Activated CD8-positive, alpha-beta memory T cell treated with anti-CD3 and anti-CD28 coated beads for 4 hours (primary cell): ENCODE measurements around the gene AP3B1.

Experiments used
- DNase-seq, 2 donors: peaks; one replicate each; pipeline ENCODE4 v3.0.0-alpha.2; 2020; ENCODE audit warnings: low read depth in 2 of 2

Gene AP3B1

DNA sequence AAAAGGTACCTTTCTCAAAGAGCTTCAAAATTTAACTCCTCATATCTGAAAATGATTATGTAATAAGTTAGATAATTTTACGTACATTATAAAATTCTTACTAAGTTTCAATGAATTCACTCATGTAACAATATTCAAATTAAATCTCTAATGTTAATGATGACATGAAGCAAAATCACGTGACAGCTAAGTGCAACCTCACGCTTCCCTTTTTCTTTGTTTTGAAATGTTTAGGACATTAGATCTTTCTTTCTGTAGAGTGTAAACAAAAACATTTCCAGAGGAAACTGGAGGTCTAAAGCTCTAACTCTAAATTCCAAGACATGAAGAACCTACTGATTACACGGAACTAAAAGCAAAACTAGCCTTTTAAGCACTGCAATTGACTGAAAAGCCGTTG is 291.0 kb downstream of the AP3B1 start:
- DNase-seq: no peak

DNA sequence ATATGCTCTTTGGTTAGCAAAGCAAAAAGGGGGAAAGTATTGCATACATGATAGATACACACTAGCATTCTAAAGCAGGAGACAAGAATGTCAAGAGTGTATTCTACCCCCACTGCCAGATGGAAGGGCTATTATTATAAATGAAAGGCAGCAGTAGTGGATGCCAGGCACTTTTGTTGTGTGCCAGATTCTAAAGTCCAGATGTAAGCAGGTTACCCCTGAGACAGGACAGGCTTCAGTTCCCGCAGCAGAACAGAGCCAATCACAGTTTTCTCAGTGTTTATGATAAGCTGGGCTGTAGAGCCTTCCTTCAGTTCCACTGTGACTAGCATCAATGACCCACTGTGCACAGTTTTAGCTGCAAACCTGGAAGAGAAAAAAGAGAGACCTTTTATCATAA is 291.8 kb downstream of the AP3B1 start:
- no peak for DNase-seq

DNA sequence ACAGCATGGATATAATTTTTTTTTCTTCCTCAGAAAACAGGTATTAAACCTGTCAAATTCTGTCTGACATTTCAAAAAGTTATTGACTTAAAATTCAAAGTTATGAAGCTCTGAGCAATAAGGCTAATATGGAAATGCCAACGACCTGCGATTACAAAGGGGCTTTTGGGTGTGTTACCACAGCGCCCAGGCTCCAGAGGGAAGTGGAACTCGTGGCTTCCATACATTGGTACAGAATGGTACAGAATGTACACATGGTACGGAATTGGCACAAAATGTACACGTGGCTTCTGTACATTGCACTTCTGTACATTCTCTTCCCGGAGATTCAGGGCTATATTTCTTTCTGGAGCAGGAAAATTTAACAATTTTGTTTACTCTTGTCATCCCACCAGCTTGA is 293.3 kb downstream of the AP3B1 start:
- no peak for DNase-seq

DNA sequence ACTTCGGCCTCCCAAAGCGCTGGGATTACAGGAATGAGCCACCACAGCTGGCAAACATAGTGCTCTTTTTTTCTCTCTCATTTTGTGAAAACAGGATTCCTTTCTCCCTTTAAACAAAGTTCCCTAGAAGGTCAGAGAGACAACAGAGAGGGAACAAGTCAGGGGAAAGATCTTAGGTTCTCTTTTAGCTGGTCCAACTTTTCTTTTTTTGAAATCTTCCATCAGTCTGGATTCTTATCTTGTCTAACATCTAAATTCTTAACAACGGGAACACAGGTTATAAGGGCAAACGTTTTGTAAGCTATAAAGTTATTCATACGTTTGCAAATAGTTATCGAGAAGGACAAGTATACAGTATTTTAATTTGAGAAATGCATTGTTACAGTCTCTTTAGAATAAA is 294.3 kb downstream of the AP3B1 start:
- DNase-seq: no peak

DNA sequence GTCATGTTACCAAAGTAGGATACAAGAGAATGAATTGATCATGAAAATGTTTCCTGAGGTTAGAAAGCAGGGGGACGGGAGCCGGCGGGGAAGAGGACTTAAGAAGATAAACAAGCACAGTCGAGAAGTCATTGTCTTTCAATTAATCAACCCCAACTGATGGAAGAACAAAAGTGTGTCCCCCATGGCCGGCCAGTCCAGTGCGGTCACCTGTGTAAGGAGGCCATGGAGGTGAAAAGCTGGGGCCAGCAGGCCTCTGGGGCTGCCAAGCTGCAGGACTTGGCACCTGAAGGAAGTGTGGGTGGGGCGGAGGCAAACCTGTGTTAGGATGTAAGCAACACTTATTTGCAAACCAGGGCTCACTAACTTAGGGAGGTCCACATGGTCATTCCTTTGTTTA is 295.1 kb downstream of the AP3B1 start:
- no peak for DNase-seq

DNA sequence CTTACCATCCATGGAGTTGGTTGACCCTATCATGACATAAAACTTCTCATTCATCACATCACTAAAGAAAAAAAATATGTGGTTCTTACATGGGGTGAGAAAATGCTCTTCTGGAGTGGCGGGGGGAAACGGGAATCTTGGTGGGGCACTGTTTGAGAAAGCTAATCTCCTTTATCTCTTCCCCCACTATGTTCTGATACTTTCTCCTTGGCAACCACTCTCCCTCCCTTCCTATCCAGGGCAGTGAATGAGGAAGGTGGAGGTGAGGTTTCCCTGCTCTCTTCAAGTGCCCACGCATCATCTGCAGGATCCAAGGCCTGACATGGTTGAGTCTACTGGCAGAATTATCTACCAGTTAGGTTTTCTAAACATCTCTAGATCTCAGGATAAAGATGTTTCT is 297.6 kb downstream of the AP3B1 start:
- DNase-seq: no peak

DNA sequence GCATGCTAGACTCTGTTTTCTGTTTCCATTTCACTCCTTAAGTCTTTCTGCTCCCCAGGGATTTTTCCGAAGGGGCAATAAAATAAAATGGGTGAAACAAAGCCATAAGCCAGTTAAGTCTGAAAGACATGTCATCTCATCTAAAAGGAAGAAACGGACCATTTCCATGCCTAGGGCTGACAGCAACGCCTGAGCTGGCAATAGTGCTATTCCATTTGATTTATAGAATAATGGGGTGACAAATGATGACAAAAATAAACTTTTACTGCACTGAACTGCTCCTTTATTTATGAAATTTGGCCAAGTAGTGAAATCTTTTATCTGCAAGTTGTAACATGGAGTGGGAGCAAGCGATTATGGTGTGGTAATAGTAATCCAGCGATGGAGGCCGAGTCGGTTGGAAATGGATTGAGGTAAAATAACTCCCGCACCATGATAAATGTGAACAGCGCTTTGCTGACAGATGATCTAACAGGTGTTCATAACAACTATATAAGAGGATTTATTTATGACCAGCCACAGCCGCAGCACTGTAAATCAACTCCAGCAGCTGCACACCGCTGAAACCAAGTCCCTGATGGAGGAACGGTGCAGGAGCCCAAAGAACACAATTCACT is 298.6 kb downstream of the AP3B1 start:
- DNase-seq: no peak

DNA sequence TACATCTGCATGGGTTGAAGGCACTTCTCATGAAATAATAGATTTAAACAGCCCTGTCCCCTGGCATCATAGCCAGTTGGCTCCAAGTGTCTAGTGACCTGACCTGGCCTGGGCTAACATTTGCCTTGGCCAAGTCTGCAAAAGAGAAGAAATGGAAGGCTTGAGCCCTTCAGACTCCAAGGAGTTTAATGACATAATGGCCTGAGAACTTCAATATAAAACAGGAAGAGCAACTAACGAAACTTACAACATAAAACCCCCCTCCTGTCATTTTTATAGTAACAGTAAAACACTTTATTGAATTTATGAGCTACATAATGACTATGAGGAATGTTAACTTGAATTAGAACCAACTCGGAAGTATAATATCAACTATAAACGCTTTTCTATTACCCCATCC is 299.6 kb downstream of the AP3B1 start:
- DNase-seq: no peak

DNA sequence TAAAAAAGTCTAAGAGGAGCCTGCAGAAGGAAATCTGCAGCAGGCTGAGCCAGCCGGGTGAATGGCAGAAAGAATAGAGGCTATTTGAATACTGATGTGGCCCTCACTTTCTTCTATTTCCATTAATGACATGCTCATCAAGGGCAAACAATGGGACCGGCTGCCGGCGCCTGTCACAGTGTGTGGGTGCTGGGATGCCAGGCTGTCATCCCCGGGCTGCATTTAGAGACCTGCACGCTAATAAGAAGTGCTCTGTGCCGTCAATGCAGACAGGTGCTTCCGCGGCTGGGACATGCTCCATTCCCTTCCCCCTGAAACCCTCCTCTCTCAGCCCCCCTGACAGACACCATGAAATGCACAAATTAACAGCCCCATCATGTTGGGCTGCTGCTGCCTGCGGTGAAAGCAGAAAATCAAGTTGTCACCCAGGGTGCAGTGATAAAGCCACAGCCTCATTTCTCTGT is 300.6 kb downstream of the AP3B1 start:
- no peak for DNase-seq

DNA sequence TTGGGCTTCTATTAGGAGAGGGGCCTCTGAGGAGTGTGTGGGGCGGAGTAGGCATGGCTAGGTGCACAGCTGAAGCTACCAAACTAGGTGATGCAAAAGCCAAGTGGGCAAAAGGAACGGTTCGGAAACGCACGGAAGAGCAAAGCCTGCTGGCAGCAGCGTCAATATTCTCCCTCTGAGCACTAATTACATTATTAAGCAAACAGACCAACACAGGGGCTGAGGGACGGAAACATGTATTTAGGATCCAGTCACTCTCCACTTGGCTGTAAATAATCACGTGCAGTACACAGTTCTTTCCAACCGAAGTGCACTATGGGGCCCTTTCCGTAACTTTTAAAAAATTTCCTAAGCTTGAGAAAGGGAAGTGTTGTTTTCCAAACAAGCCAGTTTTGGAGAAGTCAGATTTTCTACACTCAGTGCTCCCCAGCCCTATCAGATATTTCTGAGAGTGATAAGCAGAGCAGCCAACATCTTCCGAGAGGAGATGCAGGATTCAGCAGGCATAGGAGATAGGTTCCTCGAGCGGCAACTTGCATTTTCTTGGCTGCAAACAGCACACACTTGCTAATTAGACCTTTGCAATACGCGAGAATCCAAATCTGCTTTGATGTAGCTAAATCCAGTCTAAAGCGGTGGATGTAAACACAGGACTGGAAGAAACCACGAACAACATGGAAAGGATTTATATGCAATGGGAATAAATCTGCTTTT is 301.2 kb downstream of the AP3B1 start:
- DNase-seq: no peak

DNA sequence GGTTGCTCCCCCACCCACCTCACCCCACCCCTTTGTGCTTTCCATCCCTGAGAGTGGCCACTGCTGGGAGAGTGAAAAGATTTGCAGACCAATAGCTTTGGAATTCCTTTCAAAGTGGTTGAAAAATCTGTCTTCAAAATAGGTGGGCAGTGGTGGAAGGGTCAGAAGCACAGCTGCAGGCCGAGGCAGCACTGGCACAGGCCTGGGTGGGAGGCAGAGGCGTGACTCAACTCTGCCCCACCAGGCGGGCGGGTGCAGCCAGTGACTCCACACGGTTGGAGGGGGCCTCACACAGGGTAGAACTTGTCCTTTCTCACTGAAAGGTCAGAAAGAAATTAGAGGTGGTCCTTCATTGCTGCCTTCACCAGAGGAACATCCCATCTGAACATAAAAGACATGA is 303.4 kb downstream of the AP3B1 start:
- DNase-seq: no peak

DNA sequence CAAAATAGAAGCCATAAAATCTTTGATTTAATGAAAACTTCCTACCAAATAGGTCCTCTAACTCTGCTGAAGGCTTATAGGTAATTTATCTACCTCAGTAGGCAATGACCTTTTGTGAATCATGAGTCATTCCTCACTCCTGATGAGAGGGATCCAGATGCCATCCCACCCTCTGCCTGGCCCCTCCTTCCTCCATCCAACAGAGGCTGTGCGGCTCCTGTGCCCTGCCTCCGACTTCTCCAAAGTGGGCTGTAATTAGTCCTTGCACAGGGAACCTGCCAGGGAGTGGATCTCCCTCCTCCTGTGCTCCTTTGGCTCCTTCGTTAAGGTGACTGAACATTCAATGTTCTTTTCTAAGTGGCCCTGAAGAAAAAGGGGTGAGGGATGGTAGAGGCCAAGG is 304.5 kb downstream of the AP3B1 start:
- no peak for DNase-seq

DNA sequence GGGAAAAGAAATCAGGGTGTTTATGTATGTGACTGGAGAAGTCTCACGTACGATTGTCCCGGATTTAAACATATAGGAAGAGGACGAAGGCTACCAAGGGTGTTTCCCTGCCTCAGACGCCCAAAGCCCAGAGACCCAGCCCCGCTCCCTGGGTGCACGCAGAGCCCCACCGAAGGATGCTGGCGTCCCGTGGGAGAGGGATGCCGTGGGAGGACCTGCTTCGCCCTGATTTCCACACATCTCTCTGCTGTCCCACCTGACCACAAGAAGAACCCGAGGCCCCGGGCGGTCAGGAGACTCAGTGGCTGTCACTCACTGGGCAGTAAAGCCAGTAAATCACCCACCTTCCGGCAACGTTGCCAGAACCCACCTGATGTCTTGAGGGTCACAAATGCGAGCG is 306.5 kb downstream of the AP3B1 start:
- no peak for DNase-seq

DNA sequence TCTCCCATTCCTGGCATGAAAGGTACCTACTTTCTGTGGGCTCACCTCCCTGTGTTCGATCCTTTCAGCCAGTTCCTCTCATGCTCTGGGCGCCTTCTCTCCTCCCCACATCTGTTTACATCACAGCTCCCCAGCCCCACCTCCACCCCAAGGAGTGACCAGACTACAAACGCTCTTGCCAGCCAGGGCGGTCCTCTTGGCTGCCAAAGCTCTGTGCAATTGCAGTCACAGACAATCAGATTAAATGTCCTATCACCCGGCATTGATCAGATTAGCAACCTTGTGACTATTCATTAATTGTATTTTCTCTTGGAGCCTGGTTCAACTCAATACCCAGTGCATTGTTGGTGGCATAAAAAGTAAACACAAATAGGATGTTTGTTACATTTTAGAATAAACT is 307.2 kb downstream of the AP3B1 start:
- DNase-seq: no peak

DNA sequence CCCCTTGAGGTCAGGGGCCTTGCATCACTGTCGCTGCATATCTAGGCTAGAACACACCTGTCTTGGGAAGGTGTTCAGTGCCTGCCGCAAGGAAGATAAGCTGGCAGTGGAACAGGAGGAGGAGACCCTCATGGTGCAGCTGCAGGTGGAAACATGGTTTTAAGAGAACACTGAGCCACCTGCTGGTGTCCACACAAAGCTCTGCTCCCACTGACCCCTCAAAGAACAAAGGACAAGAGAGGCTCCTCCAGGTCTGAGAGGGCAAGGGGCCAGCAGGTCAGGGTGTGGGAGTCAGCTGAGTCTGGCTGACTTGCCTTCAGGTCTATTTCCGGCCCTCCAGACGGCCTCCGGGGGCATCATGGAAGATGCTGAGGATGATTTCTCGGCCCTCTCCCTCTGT is 308.2 kb downstream of the AP3B1 start:
- DNase-seq: no peak

DNA sequence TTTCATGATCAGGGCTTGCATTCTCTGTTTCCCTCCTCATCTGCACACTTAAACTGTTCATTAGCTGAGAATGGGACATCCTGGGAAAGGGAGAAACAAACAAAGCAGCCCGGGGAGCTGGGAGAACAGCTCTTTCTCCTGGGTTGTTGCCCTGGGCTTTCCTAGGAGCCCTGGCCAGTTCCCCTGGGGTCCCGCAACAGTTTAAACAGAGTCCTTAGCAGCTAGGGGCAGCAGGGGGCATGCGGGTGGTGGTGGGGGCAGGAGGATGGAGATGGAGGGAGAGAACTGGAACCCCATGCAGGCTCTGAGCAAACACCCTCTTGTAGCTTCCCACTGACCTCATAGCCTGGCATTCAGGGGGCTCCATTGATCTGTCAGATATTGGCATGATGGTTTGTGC is 309.3 kb downstream of the AP3B1 start:
- DNase-seq: no peak

DNA sequence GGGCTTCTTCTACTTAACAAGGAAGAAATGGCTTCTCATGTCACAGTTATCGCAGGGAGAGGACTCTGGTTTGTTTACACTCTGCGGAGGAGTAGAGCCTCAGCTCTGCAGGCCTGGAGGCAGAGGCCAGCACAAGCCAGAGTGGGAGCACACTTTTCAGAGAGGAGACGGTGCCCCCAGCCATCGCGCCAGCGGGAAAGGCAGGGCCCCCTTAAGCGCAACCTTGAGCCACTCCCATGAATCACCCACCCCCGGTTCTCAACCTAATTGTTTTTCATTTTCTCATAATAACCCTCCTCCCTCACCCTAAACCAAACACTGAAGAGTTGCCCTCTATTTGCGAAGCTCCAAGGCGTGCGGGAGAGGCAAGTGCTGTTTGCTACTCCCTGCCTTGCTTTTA is 309.9 kb downstream of the AP3B1 start:
- DNase-seq: no peak

DNA sequence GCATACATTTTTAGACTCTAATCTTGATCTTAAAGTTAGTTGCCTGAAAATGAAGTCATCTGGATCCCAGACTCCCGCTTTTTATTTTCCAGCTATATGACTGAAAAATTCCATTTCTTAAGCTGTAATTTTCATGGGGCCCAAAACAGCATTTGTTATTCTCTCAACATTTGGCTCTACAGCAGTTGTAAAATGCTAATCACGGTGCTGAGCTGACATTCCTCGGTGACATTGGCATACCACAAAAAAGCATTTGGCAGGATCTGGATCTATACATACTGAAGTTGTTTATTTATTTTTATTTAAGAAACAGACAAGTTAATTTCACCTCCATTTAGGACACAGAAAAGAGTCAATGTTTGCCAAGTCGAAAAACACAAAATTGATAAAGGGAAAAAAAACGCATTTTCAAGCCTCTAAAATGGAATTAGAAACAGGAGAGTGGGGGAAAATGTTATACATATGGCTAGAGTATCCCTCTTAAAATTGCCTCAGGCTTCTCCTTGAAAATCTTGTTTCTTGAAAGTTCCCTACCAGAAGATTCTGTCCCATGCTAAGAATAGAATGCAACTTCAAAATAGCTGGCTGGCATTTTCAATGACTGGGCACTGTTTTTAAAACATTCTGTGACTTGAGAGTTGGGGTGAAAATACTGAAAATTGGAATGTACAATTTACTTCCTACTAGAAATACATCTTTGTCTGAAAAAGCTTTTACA is 310.9 kb downstream of the AP3B1 start:
- DNase-seq: no peak

DNA sequence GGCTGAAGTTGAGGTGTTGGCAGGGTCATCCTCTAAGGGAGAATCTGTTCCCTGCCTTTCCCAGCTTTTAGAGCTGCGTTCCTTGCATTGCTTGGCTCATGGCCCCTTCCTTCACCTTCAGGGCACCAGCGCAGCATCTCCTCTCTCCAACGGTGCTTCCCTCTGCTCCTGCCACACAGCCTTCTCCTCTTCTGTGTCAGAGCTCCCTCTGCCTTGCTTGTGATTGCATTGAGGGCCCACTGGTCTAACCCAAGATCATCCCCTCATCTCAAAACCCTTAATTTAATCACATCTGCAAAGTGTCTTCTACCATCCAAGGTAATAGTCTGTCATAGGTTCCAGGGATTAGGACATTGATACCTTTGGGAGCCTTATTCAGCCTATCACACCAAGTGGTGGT is 312.7 kb downstream of the AP3B1 start:
- no peak for DNase-seq

DNA sequence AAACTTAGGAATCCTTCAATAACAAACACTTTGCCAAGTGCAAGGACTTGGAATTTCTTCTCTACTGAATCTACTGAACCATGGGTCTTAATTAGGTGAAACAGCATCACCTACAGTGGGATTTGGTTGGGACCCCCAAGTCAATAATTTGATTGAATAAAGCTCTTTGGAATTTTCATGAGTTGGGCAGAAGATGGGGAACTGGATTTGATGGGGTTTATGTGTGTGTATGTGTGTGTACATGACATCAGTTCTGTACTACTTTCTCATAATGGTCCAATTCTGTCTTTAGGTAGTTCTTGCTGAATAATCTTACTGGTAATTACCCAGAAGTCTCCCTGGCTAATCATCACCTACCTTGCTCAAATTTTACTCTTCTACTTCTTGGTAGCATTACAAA is 319.9 kb downstream of the AP3B1 start:
- no peak for DNase-seq

DNA sequence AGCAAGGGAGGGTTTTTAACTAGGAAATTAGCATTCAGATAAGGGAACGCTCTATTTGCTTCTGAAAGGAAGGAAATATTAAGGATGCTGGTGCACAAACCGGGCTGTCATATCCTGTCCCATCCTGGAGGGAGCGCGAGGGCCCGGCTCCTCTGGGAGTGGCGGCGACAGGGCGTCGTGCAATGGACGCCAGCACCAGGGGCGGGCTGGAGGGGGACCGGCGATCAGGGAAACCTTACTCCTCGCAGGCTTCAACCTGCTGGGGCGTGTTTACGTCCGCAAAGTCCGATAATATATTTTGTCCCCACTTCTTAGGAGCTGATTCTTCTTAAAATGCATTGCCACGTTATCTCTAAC is 321.3 kb downstream of the AP3B1 start:
- DNase-seq: no peak

DNA sequence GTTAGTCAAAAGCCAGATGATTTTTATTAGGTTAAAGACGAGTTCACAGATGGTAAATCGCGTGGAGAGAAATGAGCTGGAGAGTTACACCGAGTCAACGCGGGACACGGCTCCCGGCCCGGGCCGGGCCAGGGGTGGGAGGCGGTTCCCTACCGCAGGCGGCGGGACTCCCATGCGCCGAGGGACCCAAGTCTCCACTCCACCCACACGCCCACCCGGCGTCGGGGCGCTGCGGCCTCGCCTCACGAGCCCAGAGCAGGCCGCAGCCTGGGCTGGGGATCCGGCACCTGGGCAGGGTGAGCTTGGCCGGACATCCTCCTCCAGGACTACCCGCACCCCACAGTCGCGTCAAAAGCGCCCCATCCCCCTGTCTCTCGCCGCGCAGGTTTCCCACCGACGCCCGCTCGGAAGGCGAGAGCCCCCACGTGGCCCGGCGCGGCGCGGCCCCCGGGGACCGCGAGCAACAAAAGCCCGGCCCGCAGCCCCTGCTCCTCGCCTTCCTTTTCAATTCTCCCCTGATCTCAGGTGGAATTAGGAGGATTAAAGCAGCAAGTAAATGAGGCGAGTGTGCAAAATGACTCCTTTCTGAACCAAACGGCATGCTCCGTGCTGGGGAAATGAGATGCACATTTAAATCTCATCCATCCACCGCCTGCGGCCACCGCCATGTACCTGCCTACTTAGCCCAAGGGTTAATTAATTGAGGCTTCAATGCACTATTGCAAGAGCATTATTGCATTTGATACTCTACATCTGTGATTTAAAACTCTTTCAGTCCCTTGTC is 321.8 kb downstream of the AP3B1 start:
- DNase-seq: no peak
